GM19351 (cell line): ENCODE results near the gene CFDP1.
"Not testable (repeated sequence)": the region's sequence is repeated elsewhere in the genome, so short reads cannot be mapped to it uniquely, and the experiment has no call there.

Experiments
- ATAC-seq: cut with Tn5 transposase; IDR thresholded peaks from one replicate; pipeline ENCODE4 v1.9.1; 2021; ENCODE audit warnings: mild to moderate bottlenecking, moderate library complexity; ENCODE audit not compliant: unreplicated experiment

CFDP1 gene

GRCh38 chr16:75459691-75460090 lies 26.4 kb upstream of the CFDP1 start:
- no peak for ATAC-seq

- ATAC-seq = no peak
Observed at GRCh38 chr16:75458439-75458838, 25.1 kb upstream of the CFDP1 start.

GRCh38 chr16:75458029-75458428 lies 24.7 kb upstream of the CFDP1 start:
- ATAC-seq = no peak

DNA sequence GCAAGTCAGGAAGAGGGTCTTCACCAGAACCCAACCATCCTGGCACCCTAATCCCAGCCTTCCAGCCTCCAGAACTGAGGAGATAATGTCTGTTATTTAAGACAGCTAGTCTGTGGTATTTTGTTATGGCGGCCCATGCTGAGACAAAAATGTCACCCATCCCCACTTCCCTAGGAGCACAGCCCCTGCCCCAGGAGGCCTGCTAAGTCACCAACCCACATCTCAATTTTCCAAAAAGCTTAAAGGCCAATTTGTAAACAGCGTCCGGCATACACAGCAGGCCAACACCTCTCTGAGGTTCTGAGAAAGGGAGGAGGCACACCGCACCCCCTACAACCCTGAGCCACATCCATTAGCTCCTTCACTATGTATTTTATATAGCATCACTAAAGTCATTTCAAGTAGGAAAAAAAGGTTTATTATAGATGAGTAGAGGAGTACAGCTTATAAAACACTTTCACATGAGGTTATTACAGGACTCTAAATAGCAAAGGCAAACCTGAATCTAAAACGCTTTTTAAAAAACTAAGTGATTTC lies 24.2 kb upstream of the CFDP1 start:
- no peak for ATAC-seq

DNA sequence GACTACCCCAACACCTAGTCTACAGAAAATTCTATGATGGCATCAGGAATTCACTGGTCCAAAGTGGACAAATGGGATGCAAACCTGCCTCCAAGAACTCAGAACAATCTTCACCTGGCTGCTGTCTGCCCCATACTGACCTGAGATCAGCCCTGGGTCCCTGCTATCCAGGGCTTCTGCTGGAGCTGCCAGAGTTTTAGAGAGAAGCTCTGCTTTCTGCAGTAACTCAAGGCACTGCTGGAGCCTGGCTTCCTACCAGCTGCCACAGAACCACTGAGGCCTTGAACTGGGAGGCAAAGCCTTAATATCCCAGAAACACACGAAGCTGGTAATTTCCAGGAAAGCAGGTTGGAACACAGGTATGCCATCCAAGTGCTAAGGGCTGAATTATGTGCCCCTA lies 23.7 kb upstream of the CFDP1 start:
- ATAC-seq = no peak

GRCh38 chr16:75456486-75456885 lies 23.2 kb upstream of the CFDP1 start:
- ATAC-seq = not testable (repeated sequence)

DNA sequence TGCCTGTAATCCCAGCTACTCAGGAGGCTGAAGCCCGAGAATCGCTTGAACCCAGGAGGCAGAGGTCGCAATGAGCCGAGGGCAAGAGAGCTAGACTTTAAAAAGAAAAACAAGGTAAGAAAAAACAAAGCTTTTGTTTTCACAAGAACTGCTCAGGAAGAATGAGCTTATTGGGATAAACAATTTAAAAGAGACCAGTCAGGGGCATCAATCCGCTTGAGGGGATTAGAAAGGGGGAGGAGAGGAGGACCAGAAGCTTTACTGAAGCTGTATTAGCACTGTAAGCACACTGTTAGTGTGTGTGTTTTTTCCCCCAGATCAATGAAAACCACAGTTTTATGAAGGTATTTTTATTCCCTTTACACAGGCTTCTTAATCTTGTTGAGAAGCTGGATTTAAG lies 22.4 kb upstream of the CFDP1 start:
- ATAC-seq = no peak

DNA sequence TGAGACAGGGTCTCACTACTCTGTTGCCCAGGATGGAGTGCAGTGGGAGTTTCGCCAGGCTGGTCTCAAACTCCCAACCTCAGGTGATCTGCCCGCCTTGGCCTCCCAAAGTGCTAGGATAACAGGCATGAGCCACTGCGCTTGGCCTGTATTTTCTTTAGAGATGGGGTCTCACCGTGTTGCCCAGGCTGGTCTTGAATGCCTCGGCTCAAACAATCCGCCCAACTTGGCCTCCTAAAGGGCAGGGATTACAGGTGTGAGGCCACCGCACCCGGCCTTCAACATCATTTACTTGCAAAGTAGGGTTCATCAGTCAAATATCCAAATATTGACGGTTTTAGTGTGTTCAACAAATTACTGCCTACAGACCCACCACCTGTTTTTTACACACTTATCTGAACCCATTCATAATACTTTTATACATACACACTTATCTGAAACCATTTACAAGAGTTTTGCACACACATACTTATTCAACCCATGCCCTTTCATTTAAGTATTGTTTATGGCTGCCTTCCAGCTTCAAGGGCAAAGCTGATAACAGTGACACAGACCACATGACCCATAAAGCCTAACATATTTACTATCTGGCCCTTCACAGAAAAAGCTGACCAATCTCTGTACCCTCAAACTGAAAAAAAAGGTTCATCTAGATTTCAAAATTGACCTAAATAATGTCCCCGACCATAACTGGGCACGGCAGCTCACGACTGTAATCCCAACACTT lies 19.3 kb upstream of the CFDP1 start:
- no peak for ATAC-seq

GRCh38 chr16:75446416-75446815 lies 13.1 kb upstream of the CFDP1 start:
- ATAC-seq = no peak

- no peak for ATAC-seq
Observed at GRCh38 chr16:75445298-75445697, 12.0 kb upstream of the CFDP1 start.

GRCh38 chr16:75443298-75443697 lies 10.0 kb upstream of the CFDP1 start:
- ATAC-seq = no peak

DNA sequence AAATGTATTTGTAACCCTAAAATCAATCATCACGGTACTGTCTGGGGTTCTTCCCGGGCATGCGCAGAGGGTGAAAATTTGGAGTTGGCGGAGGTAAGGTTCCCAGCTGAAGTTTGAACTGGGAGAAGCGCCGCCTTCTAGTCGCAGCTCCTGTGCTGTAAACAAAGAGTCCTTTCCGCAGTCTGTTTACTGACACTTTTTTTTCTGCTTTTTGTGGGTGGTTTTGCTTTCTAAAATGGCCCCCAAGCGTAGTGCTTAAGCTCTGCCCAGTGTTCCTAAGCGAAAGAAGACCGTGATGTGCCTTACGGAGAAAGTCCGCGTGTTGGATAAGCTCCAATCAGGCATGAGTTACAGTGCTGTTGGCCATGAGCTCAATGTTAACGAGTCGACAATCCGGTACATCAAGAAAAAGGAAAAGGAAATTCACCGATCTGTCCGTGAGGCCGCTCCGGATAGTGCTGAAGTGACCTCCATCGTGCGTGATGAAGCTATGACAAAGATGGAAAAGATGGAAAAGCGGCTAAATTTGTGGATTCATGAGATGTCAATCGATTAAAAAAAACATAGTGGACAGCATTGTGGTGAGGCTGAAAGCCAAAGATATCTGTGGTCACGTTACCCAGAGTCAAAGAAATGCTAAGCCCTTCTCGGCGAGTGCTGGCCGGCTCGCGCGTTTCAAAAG lies 570 bp upstream of the CFDP1 start:
- ATAC-seq = peak; percentile 63

DNA sequence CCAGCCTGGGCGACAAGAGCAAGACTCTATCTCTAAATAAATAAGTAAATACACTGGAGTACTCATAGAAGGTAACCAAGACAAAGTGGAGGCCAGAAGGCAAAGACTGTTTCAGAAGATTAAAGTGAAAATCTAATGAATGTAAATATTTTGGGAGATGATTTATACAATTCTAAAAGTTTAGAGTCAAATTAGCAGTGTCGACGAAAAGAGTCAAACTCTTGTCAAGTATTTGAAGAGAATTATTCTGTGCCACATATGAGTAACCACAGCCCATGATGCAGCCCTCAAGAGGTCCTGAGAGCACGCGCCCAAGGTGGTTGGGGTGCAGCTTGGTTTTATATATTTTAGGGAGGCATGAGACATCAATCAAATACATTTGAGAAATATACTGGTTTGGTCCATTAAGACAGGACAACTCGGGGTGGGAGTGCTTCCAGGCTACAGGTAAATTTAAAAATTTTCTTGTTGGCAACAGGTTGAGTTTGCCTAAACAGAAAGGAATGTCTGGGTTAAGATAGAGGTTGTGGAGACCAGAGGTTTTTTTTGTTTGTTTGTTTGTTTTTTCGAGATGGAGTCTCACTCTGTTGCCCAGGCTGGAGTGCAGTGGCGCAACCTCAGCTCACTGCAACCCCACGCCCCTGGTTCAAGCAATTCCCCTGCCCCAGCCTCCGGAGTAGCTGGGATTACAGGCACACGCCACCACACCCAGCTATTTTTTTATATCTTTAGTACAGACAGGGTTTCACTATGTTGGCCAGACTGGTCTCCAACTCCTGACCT lies 3.5 kb downstream of the CFDP1 start:
- no peak for ATAC-seq

DNA sequence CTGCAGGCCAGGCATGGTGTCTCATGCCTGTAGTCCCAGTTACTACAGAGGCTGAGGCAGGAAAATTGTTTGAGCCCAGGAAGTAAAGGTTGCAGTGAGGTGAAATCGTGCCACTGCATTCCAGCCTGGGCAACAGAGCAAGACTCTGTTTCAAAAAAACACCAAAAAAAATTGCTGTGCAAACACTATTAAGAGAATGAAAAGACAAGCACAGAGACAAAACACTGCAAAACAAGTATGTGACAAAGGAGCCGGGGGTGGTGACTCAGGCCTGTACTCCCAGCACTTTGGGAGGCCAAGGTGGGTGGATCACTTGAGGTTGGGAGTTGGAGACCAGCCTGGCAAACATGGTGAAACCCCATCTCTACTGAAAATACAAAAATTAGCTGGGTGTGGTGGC lies 6.8 kb downstream of the CFDP1 start:
- ATAC-seq = not testable (repeated sequence)

GRCh38 chr16:75424105-75424762 lies 9.1 kb downstream of the CFDP1 start:
- not testable (repeated sequence) for ATAC-seq

DNA sequence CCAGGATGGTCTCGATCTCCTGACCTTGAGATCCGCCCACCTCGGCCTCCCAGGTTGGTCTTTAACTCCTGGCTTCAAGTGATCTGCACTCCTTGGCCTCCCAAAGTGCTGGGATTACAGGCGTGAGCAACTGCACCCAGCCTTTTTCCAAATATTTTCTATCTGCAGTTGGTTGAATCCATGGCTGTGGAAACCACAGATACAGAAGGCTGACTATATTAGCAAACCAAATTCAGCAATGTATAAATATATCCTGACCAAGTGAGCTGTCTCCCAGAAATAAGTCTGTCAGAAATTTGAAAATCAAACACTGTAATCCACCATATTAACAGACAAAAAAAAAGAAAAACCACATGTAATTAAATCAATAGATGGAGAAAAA lies 9.6 kb downstream of the CFDP1 start:
- no peak for ATAC-seq

DNA sequence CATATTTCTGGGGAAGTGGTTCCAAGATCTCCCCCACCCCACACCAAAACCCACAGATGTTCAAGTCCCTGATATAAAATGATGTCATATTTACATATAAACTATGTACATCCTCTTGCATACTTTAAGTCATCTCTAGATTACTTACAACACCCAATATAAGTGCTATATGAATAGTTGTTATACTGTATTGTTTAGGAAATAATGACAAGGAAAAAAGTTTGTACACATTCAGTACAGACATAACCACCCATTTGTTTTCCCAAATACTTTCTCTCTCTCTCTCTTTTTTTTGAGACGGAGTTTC lies 11.5 kb downstream of the CFDP1 start:
- ATAC-seq = no peak

DNA sequence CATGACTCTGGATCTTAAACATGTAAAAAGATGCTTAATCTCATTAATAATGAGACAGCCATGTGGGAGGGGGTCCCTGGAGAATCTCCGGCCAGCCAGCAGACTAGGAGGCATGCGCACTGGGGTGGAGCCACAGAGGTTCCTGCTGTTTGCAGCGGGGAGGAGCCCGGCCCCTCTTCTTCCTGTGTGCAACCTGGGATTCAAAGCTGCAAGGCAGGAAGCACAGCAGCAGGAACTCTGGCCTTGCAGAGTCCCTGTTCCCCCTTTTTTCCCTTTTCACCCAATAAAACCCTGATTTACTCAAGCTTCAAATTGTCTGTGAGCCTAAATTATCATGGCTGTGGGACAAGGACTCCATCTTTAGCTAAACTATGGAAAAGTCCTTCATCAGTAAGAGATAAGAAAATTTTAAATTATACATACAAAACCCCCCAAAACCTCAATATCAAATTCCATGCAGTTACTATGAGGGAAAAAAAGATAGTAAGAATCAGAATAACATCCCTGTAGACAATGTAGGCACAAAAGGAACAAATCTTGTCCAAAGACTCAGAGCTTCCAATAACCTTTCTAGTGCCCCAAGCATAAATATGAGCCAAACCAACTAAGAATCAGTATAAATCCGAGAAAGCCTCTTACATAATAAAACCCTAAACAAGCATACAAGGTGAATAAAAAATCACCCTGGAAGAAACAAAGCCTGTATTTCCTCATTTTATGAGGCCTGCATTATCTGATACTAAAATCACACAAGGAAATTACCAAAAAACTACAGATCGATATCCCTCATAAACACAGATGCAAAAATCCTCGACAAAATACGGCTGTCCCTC lies 12.1 kb downstream of the CFDP1 start:
- ATAC-seq = peak; percentile 63

DNA sequence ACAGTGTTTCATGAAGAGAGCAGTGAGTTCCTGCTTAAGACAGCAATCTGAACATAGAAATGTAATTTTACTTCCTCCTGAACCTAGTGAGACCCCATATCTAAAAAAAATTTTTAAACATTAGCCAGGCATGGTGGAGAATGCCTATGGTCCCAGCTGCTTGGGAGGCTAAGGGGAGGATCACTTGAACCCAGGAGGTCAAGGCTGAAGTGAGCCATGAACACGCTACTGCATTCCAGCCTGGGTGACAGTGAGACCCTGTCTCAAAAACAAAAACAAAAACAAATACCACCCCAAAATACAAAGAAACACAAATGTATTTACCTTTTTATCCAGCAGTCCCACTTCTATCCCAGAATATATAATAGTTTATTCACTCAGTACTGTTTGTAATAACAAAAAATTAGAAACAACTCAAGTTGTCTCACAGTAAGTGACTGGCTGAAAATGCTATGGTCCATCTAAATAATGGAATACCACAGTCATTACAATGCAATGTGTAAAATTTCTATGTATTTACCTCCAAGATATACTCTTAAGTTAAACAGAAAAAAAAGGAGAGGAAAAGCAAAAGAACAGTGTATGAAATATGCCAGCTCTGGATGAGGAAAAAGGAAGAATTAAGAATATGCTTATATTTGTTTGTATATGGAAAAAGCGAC lies 16.3 kb downstream of the CFDP1 start:
- ATAC-seq = no peak
